A673 (cell line): ENCODE measurements around the gene USP32. TPM values are rescaled to one million over a fixed set of nuclear protein-coding genes. Genes with fewer than 3 reads are reported as not detected.

Source experiments
- BruUV-seq: library from RNA; stranded (reverse); fragments of 400-500 nt; replicated peaks from 2 replicates; lab custom pipeline; 2021; lab: Mats Ljungman, UMichigan
- CTCF ChIA-PET: fragments of 300-600 bp; sonication (Branson Sonifier 250); formaldehyde crosslinking; loops from one replicate; lab custom pipeline; 2022; ENCODE audit warnings: antibody characterized with exemption; lab: Charles Lee
- POLR2A ChIA-PET: fragments of 300-600 bp; sonication (Branson Sonifier 250); formaldehyde crosslinking; loops from one replicate; lab custom pipeline; 2022; ENCODE audit warnings: antibody characterized with exemption; ENCODE audit not compliant: low non-redundant PET; lab: Charles Lee
- DNase-seq: peaks from one replicate; pipeline ENCODE4 v3.0.0-alpha.2; 2015; ENCODE audit warnings: low spot score
- H3K27ac ChIP-seq: fragments of 200-600 bp; sonication (generic); 2 replicates; pipeline ENCODE4 v1.5.1; 2016; ENCODE audit warnings: mixed run types, low read depth, mild to moderate bottlenecking, mixed read lengths, antibody characterized with exemption, low read length; ENCODE audit not compliant: poor library complexity, severe bottlenecking
- H3K27me3 ChIP-seq: fragments of 200-600 bp; sonication (generic); replicated peaks from 2 replicates; pipeline ENCODE4 v1.6.1; 2017; ENCODE audit warnings: mixed run types, low read depth, mild to moderate bottlenecking, mixed read lengths, antibody characterized with exemption, low read length; ENCODE audit not compliant: insufficient read depth, poor library complexity
- H3K36me3 ChIP-seq: fragments of 200-600 bp; sonication (generic); 2 replicates; pipeline ENCODE4 v1.6.1; 2016; ENCODE audit warnings: mixed run types, mild to moderate bottlenecking, mixed read lengths, antibody characterized with exemption, low read length; ENCODE audit not compliant: insufficient read depth, poor library complexity, severe bottlenecking
- H3K4me1 ChIP-seq: fragments of 200-600 bp; sonication (generic); 2 replicates; pipeline ENCODE4 v1.6.1; 2017; ENCODE audit warnings: mixed run types, mild to moderate bottlenecking, mixed read lengths, antibody characterized with exemption, low read length; ENCODE audit not compliant: insufficient read depth, poor library complexity, severe bottlenecking
- H3K4me3 ChIP-seq: fragments of 200-600 bp; sonication (generic); 2 replicates; pipeline ENCODE4 v1.5.1; 2016; ENCODE audit warnings: low read depth, mixed run types, mild to moderate bottlenecking, mixed read lengths, low read length; ENCODE audit not compliant: poor library complexity, severe bottlenecking
- H3K9me3 ChIP-seq: fragments of 200-600 bp; sonication (generic); 2 replicates; pipeline ENCODE4 v1.6.1; 2016; ENCODE audit warnings: mixed run types, low read depth, mild to moderate bottlenecking, mixed read lengths, antibody characterized with exemption, low read length; ENCODE audit not compliant: poor library complexity, severe bottlenecking
- CTCF ChIP-seq: fragments of 300-800, 200-600 bp; sonication (generic); conservative IDR thresholded peaks from 2 replicates; pipeline ENCODE4 v1.5.1; 2017; ENCODE audit warnings: low read depth, mild to moderate bottlenecking, antibody characterized with exemption, low read length, moderate library complexity, mixed read lengths
- EZH2 ChIP-seq: fragments of 200-600 bp; sonication (generic); IDR thresholded peaks from 2 replicates; pipeline ENCODE4 v1.6.1; 2017; ENCODE audit warnings: borderline replicate concordance, low read depth, mild to moderate bottlenecking, mixed read lengths, antibody characterized with exemption, low read length; ENCODE audit not compliant: poor library complexity, severe bottlenecking
- intact Hi-C: fragments of 100-400 bp; cut with micrococcal nuclease; formaldehyde crosslinking; loops from one replicate; pipeline ENCODE4 v1.10.0; 2022; ENCODE audit not compliant: unreplicated experiment
- total RNA-seq: library from RNA; stranded (reverse); gene quantifications from 2 replicates; pipeline ENCODE4 v1.2.3, GENCODE V29; 2021

USP32 gene
- total RNA-seq, 1 experiment from 2014 or later: 54.8 TPM

DNA sequence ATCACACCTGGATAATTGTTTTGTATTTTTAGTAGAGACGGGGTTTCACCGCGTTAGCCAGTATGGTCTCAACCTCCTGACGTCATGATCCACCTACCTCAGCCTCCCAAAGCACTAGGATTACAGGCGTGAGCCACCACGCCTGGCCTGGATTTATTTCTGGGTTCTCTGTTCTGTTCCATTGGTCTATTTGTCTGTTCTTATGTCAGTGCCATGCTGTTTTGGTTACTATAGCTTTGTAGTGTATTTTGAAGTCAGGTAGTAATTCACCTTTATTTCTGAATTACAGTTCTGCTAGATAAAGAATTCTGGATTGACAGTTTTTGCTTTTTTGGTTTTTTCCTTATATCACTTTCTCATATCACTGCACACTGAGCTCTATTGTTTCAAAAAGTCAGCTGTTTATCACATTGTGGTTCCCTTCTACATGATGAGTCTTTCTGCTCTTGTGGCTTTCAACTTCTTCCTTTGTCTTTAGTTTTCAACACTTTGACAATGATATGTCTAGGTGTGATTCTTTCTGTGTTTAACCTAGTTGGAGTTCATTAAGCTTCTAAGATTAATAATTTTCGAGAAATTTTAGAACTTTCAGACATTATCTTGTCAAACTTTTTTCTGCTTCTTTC is 144.0 kb downstream of the USP32 start:
- no peak overlapping the region for H3K4me3 ChIP-seq
- TF ChIP-seq CTCF: no peak
- TF ChIP-seq EZH2: no peak
- no peaks in the 10 kb centered on the region for H3K36me3 ChIP-seq
- H3K9me3 ChIP-seq: no peaks in the 10 kb centered on the region
- no peak for DNase-seq
- peak overlapping the region; percentile 80 for H3K27ac ChIP-seq
- intact Hi-C loops: no loop called here
- BruUV-seq: no TSS peak
- ChIA-PET CTCF (no interaction called here), POLR2A (no interaction called here)
- H3K27me3 ChIP-seq: no peaks in the 10 kb centered on the region
- H3K4me1 ChIP-seq: peaks cover 20% of the 10 kb centered on the region

DNA sequence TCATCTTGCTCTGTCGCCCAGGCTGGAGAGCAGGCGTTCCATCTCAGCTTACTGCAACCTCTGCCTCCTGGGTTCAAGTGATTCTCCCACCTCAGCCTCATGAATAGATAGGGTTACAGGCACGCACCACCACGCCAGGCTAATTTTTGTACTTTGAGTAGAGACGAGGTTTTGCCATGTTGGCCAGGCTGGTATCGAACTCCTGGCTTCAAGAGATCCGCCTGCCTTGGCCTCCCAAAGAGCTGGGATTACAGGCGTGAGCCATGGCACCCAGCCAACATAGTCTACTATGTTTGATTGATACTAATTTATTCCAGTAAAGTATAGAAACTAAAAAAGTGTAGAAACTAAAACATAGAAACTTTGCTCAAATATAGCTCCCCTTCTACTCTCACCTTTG is 147.3 kb downstream of the USP32 start:
- Histone ChIP-seq H3K4me1 (peaks cover 15% of the 10 kb centered on the region), H3K27me3 (no peaks in the 10 kb centered on the region), H3K36me3 (no peaks in the 10 kb centered on the region), H3K9me3 (no peaks in the 10 kb centered on the region), H3K4me3 (no peak overlapping the region), H3K27ac (no peak overlapping the region)
- no peak for TF ChIP-seq CTCF
- TF ChIP-seq EZH2: no peak
- BruUV-seq: no TSS peak
- intact Hi-C loops: no loop called here
- CTCF ChIA-PET: no interaction called here
- POLR2A ChIA-PET: no interaction called here
- no peak for DNase-seq

- H3K27me3 ChIP-seq: no peaks in the 10 kb centered on the region
- H3K4me3 ChIP-seq: no peak overlapping the region
- DNase-seq: no peak
- no peaks in the 10 kb centered on the region for H3K36me3 ChIP-seq
- ChIA-PET CTCF (no interaction called here), POLR2A (no interaction called here)
- intact Hi-C loops: no loop called here
- no peak overlapping the region for H3K27ac ChIP-seq
- H3K4me1 ChIP-seq: no peaks in the 10 kb centered on the region
- no peak for TF ChIP-seq CTCF
- no peak for TF ChIP-seq EZH2
- H3K9me3 ChIP-seq: no peaks in the 10 kb centered on the region
- BruUV-seq: no TSS peak
Measured at GRCh38 chr17:60240290-60240689, 151.6 kb downstream of the USP32 start.
